SK-N-SH (cell line): ENCODE data around the gene TMEFF1. TPM values are rescaled to one million over a fixed set of nuclear protein-coding genes. Genes with fewer than 3 reads are reported as not detected.

Experiments
- CTCF ChIA-PET: fragments of 300-600, 350-600 bp; formaldehyde crosslinking; extraction: SDS; loops from one replicate; lab custom pipeline; 2021; lab: Yijun Ruan, JAX
- POLR2A ChIA-PET: fragments of 350-600 bp; sonication (Branson Sonifier 250); formaldehyde crosslinking; extraction: SDS; loops from one replicate; lab custom pipeline; 2020; ENCODE audit warnings: antibody characterized with exemption, inconsistent platforms; lab: Yijun Ruan, JAX
- DNase-seq: peaks from one replicate; pipeline ENCODE4 v3.0.0; 2012
- H2AFZ ChIP-seq: fragments of 200-600 bp; sonication (generic); 2 replicates; pipeline ENCODE4 v1.8.1; 2016; ENCODE audit warnings: antibody characterized with exemption, mild to moderate bottlenecking, low read depth
- H3F3A ChIP-seq: fragments of 200-600 bp; sonication (generic); replicated peaks from 2 replicates; pipeline ENCODE3; 2016; ENCODE audit warnings: antibody characterized with exemption, mild to moderate bottlenecking; ENCODE audit not compliant: insufficient read depth
- H3K27ac ChIP-seq, 2 experiments: fragments of 200-500 bp in 1 of 2; fragments of 200-600 bp in 1 of 2; sonication (Bioruptor generic) in 1 of 2; sonication (generic), shearing (Covaris generic) in 1 of 2; 2 replicates each; pipeline versions ENCODE4 v1.5.1 to v1.6.1; 2014 to 2016; ENCODE audit warnings: low read depth in 2 of 2, inconsistent platforms in 1 of 2, low read length in 1 of 2, mild to moderate bottlenecking in 1 of 2, mixed read lengths in 1 of 2
- H3K27me3 ChIP-seq: fragments of 200-600 bp; sonication (generic), shearing (Covaris generic); 2 replicates; pipeline ENCODE4 v1.6.1; 2016; ENCODE audit warnings: mixed run types; ENCODE audit not compliant: insufficient read depth
- H3K36me3 ChIP-seq, 2 experiments: fragments of 200-500 bp in 1 of 2; fragments of 200-600 bp in 1 of 2; sonication (Bioruptor generic) in 1 of 2; sonication (generic) in 1 of 2; replicated peaks in 1 of 2; 2 replicates each; pipeline versions ENCODE3 to v1.5.1; 2014 to 2016; ENCODE audit warnings: low read length in 1 of 2, mild to moderate bottlenecking in 1 of 2; ENCODE audit not compliant: insufficient read depth in 2 of 2, control insufficient read depth in 1 of 2
- H3K4me1 ChIP-seq, 2 experiments: fragments of 200-500 bp in 1 of 2; fragments of 200-600 bp in 1 of 2; sonication (Bioruptor generic) in 1 of 2; sonication (generic), shearing (Covaris generic) in 1 of 2; 2 replicates each; pipeline versions ENCODE4 v1.5.1 to v1.6.1; 2014 to 2016; ENCODE audit warnings: low read depth in 1 of 2, low read length in 1 of 2, mixed run types in 1 of 2; ENCODE audit not compliant: insufficient read depth in 2 of 2, control insufficient read depth in 1 of 2
- H3K4me2 ChIP-seq: fragments of 200-600 bp; sonication (generic), shearing (Covaris generic); 2 replicates; pipeline ENCODE4 v1.6.1; 2017; ENCODE audit warnings: mixed run types
- H3K4me3 ChIP-seq, 2 experiments: fragments of 200-500 bp in 1 of 2; fragments of 200-600 bp in 1 of 2; sonication (Bioruptor generic) in 1 of 2; sonication (generic), shearing (Covaris generic) in 1 of 2; 2 replicates each; pipeline versions ENCODE4 v1.5.1 to v1.8.1; 2014 to 2016; ENCODE audit warnings: low read depth in 2 of 2, inconsistent platforms in 1 of 2, low read length in 1 of 2, mild to moderate bottlenecking in 1 of 2, mixed read lengths in 1 of 2, moderate library complexity in 1 of 2
- H3K79me2 ChIP-seq: fragments of 200-600 bp; sonication (generic); 2 replicates; pipeline ENCODE4 v1.8.1; 2017; ENCODE audit warnings: mild to moderate bottlenecking; ENCODE audit not compliant: insufficient read depth
- H3K9ac ChIP-seq: fragments of 200-600 bp; sonication (generic); 2 replicates; pipeline ENCODE4 v1.6.1; 2017; ENCODE audit warnings: mixed run types
- H3K9me2 ChIP-seq: fragments of 200-600 bp; sonication (generic); 2 replicates; pipeline ENCODE4 v1.6.1; 2017; ENCODE audit warnings: mixed run types
- H3K9me3 ChIP-seq: fragments of 200-600 bp; sonication (generic); 2 replicates; pipeline ENCODE4 v1.6.1; 2017; ENCODE audit warnings: mixed run types, mild to moderate bottlenecking, moderate library complexity
- H4K20me1 ChIP-seq: fragments of 200-600 bp; sonication (generic); 2 replicates; pipeline ENCODE4 v1.6.1; 2017; ENCODE audit warnings: mild to moderate bottlenecking, mixed run types; ENCODE audit not compliant: insufficient read depth
- JUND ChIP-seq: IDR thresholded peaks from 2 replicates; pipeline ENCODE4 v1.4.0; 2012
- MEF2A ChIP-seq: IDR thresholded peaks from 2 replicates; pipeline ENCODE4 v1.4.0; 2012; ENCODE audit warnings: low read depth, borderline replicate concordance
- MXI1 ChIP-seq: IDR thresholded peaks from 2 replicates; pipeline ENCODE4 v1.6.1; 2012; ENCODE audit warnings: mild to moderate bottlenecking, low read depth, low read length, improper control_type of control experiment
- NFIC ChIP-seq: IDR thresholded peaks from 2 replicates; pipeline ENCODE4 v1.4.0; 2012; ENCODE audit warnings: borderline replicate concordance
- SMC3 ChIP-seq: IDR thresholded peaks from 2 replicates; pipeline ENCODE4 v1.6.1; 2012; ENCODE audit warnings: low read depth, low read length, improper control_type of control experiment
- TAF1 ChIP-seq: IDR thresholded peaks from 2 replicates; pipeline ENCODE4 v1.6.1; 2012; ENCODE audit warnings: low read depth, mild to moderate bottlenecking, low read length, moderate library complexity, borderline replicate concordance
- TCF12 ChIP-seq: IDR thresholded peaks from 2 replicates; pipeline ENCODE4 v1.4.0; 2012
- TEAD4 ChIP-seq: IDR thresholded peaks from 2 replicates; pipeline ENCODE4 v1.4.0; 2012; ENCODE audit warnings: mild to moderate bottlenecking, borderline replicate concordance; ENCODE audit not compliant: insufficient read depth
- WGBS: methylation state at CpG from one replicate; pipeline ENCODE4 v1.1.6; 2017; ENCODE audit warnings: low lambda C conversion rate; 5-methylcytosine and 5-hydroxymethylcytosine counted together
- polyA plus RNA-seq, 3 experiments: library from polyadenylated mRNA; depleted of rRNA; stranded (reverse); fragments of >200 nt; gene quantifications; 2 replicates each; pipeline ENCODE4 v1.2.3, GENCODE V29; 2012
- TF ChIP-seq, protein P1 (sequence below): IDR thresholded peaks from 2 replicates; pipeline ENCODE4 v1.4.0; 2012; ENCODE audit warnings: low read depth
- TF ChIP-seq, protein P2 (sequence below): fragments of 150-350 bp; IDR thresholded peaks from 2 replicates; pipeline ENCODE4 v1.6.1; 2017; ENCODE audit warnings: antibody characterized with exemption, low read length, low read depth, borderline replicate concordance
- TF ChIP-seq, protein P3 (sequence below): IDR thresholded peaks from 2 replicates; pipeline ENCODE4; 2012
- TF ChIP-seq, protein P4 (sequence below): fragments of 200-600 bp; sonication (generic); IDR thresholded peaks from 2 replicates; pipeline ENCODE4 v1.6.1; 2017; ENCODE audit warnings: antibody characterized with exemption, mild to moderate bottlenecking, moderate library complexity

Gene TMEFF1
- polyA plus RNA-seq, 1 of the 3 experiments (the other 2 are of a cell fraction) = 2.5 TPM

DNA sequence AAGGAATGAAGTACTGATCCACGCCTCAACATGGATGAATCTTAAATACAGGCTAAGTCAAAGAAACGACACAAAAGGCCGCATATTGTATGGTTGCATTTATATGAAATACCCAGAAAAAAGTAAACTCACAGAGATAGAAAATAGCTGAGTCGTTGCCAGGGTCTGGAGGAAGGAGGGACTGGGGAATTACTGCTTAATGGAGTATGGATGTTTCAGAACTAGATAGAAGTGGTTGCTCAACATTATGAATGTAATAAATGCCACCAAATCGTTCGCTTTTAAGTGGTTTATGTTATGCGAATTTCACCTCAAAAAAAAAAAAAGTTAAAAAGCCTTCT is 46.8 kb upstream of the TMEFF1 start:
- ChIA-PET CTCF (interaction anchor here (0.7 to 3.5 kb wide), 3 partner anchors 8 to 18 kb away, joined by 4 to 29 read pairs (median 8); no protein-coding TSS in a partner anchor), POLR2A (interaction anchor here (1.0 to 2.3 kb wide), 2 partner anchors 15 to 74 kb away, joined by 3 to 14 read pairs; partner anchors contain the start of gene TEX10)
- Histone ChIP-seq H3F3A (peaks cover 37% of the 10 kb centered on the region), H3K9me3 (no peaks in the 10 kb centered on the region), H3K27ac (peak overlapping the region; percentile 92 to 98), H3K9ac (peak overlapping the region; percentile 97), H3K9me2 (no peaks in the 10 kb centered on the region), H3K36me3 (peaks cover 0 to 5% of the 10 kb centered on the region in 2 experiments), H3K27me3 (no peaks in the 10 kb centered on the region), H3K79me2 (peaks cover 42% of the 10 kb centered on the region), H3K4me1 (peaks cover 9 to 22% of the 10 kb centered on the region in 2 experiments; a peak in 3 of 4 replicates), H3K4me2 (peak overlapping the region; percentile 98), H2AFZ (peak overlapping the region; percentile 86), H4K20me1 (no peaks in the 10 kb centered on the region), H3K4me3 (peak overlapping the region; percentile 73 to 88)
- TF ChIP-seq, protein P1, sequence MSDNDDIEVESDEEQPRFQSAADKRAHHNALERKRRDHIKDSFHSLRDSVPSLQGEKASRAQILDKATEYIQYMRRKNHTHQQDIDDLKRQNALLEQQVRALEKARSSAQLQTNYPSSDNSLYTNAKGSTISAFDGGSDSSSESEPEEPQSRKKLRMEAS = no peak
- TF ChIP-seq, protein P2, sequence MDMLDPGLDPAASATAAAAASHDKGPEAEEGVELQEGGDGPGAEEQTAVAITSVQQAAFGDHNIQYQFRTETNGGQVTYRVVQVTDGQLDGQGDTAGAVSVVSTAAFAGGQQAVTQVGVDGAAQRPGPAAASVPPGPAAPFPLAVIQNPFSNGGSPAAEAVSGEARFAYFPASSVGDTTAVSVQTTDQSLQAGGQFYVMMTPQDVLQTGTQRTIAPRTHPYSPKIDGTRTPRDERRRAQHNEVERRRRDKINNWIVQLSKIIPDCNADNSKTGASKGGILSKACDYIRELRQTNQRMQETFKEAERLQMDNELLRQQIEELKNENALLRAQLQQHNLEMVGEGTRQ = no peak
- TF ChIP-seq TAF1 (no peak), MXI1 (no peak), TCF12 (no peak), SMC3 (no peak), MEF2A (no peak), TEAD4 (no peak), NFIC (no peak), JUND (no peak)
- TF ChIP-seq, protein P3, sequence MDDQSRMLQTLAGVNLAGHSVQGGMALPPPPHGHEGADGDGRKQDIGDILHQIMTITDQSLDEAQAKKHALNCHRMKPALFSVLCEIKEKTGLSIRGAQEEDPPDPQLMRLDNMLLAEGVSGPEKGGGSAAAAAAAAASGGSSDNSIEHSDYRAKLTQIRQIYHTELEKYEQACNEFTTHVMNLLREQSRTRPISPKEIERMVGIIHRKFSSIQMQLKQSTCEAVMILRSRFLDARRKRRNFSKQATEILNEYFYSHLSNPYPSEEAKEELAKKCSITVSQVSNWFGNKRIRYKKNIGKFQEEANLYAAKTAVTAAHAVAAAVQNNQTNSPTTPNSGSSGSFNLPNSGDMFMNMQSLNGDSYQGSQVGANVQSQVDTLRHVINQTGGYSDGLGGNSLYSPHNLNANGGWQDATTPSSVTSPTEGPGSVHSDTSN = no peak
- TF ChIP-seq, protein P4, sequence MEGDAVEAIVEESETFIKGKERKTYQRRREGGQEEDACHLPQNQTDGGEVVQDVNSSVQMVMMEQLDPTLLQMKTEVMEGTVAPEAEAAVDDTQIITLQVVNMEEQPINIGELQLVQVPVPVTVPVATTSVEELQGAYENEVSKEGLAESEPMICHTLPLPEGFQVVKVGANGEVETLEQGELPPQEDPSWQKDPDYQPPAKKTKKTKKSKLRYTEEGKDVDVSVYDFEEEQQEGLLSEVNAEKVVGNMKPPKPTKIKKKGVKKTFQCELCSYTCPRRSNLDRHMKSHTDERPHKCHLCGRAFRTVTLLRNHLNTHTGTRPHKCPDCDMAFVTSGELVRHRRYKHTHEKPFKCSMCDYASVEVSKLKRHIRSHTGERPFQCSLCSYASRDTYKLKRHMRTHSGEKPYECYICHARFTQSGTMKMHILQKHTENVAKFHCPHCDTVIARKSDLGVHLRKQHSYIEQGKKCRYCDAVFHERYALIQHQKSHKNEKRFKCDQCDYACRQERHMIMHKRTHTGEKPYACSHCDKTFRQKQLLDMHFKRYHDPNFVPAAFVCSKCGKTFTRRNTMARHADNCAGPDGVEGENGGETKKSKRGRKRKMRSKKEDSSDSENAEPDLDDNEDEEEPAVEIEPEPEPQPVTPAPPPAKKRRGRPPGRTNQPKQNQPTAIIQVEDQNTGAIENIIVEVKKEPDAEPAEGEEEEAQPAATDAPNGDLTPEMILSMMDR = no peak
- 36% methylated on average over 7 of the region's 7 CpGs for WGBS
- DNase-seq = peak; percentile 29
